Transverse colon (tissue), 4 donors: ENCODE measurements around the gene VPS13C.

Source experiments
- POLR2AphosphoS5 ChIP-seq, 3 donors: sonication (generic); formaldehyde crosslinking; IDR thresholded peaks; one replicate each; pipeline ENCODE4 v1.6.1; 2016; ENCODE audit warnings: antibody characterized with exemption in 3 of 3
- TF ChIP-seq, protein P1 (sequence below), 5 experiments: fragments of 200-600 bp in 3 of 5; fragments of 450-650 bp in 2 of 5; sonication (generic) in 3 of 5; IDR thresholded peaks; 1 replicate in 2 of 5; 2 replicates in 3 of 5; pipeline ENCODE4 v1.5.1; 2016 to 2017; ENCODE audit warnings: antibody characterized with exemption in 5 of 5, inconsistent platforms in 3 of 5, mild to moderate bottlenecking in 2 of 5, moderate library complexity in 1 of 5

DNA sequence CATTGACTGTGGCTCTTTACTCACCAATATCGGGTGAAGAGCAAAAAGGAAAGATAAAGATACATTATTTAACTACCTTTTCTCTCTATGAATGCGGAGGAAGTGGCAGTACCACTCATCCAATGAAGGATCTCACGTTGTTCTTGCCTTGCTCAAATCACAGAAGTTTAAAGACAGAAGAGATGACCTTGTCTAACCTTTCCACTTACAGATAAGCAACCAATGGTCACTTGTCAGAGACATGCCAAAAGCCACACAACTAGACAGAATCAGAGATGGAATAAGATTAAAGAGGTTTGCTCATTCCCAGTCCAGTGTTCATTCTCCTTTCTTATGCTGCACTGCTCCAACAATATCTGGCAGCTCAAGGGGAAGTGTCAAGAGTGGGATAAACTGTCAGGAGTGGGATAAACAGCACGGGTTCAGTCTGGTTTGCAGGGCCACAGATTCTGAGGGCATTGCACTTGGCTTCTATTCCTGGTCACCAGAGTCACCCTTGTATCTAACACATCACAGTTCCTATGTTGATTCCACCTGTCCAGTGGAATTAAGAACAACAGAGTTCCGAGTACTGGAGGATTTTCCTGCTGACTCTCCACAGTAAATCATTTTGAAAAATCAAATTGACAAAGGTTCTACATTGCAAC lies 6.7 kb downstream of the VPS13C start:
- TF ChIP-seq, protein P1, sequence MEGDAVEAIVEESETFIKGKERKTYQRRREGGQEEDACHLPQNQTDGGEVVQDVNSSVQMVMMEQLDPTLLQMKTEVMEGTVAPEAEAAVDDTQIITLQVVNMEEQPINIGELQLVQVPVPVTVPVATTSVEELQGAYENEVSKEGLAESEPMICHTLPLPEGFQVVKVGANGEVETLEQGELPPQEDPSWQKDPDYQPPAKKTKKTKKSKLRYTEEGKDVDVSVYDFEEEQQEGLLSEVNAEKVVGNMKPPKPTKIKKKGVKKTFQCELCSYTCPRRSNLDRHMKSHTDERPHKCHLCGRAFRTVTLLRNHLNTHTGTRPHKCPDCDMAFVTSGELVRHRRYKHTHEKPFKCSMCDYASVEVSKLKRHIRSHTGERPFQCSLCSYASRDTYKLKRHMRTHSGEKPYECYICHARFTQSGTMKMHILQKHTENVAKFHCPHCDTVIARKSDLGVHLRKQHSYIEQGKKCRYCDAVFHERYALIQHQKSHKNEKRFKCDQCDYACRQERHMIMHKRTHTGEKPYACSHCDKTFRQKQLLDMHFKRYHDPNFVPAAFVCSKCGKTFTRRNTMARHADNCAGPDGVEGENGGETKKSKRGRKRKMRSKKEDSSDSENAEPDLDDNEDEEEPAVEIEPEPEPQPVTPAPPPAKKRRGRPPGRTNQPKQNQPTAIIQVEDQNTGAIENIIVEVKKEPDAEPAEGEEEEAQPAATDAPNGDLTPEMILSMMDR (IDR thresholded peaks at IDR 0.05), result no peak
- TF ChIP-seq POLR2AphosphoS5 (IDR thresholded peaks at IDR 0.05), result no peak
